ENCODE results near the gene MBLAC1.

MBLAC1 gene

GRCh38 chr7:100130608-100131453, 4.1 kb downstream of the MBLAC1 start:
- CTCF ChIA-PET: interaction anchor here (0.7 to 11.4 kb wide), 16 partner anchors 10 to 88 kb away, joined by 3 to 127 read pairs (median 4); partner anchors contain the start of genes AP4M1, LAMTOR4, MCM7 and PVRIG
- Histone ChIP-seq H3K4me1 (ENCODE audit: control extremely low read depth in 1 of 4, control insufficient read depth in 4 of 4, insufficient read depth in 4 of 4, low read length in 3 of 4) (peaks cover 0 to 24% (median 23%) of the 10 kb centered on the region in 4 experiments), H3K27ac (ENCODE audit: insufficient read depth in 1 of 2, low read depth in 1 of 2, low read length in 2 of 2, poor library complexity in 1 of 2, severe bottlenecking in 2 of 2) (no peak overlapping the region), H3K9me3 (ENCODE audit: control extremely low read depth in 1 of 5, control insufficient read depth in 4 of 5, insufficient read depth in 2 of 5, low read depth in 1 of 5, low read length in 4 of 5) (no peaks in the 10 kb centered on the region), H3K4me3 (ENCODE audit: control insufficient read depth in 1 of 7, extremely low read depth in 1 of 7, insufficient read depth in 4 of 7, low read depth in 2 of 7, low read length in 6 of 7) (peak overlapping the region in 2 of 7 experiments; percentile 4 to 59), H3K36me3 (ENCODE audit: control insufficient read depth in 4 of 4, insufficient read depth in 4 of 4, low read length in 3 of 4) (no peaks in the 10 kb centered on the region), H3K27me3 (replicated peaks in 2 of 5; ENCODE audit: control insufficient read depth in 4 of 5, insufficient read depth in 5 of 5, low read length in 4 of 5) (no peaks in the 10 kb centered on the region)
- POLR2A ChIA-PET: interaction anchor here (1.1 kb wide), 1 partner anchor 49 kb away, joined by 4 read pairs; no protein-coding TSS in a partner anchor
- DNase-seq: peak; percentile 61 to 77 (median 74)
- WGBS (ENCODE audit: insufficient coverage): 16% methylated on average over 22 of the region's 24 CpGs

- no peaks in the 10 kb centered on the region for H3K27me3 ChIP-seq (replicated peaks in 2 of 5; ENCODE audit: control insufficient read depth in 4 of 5, insufficient read depth in 5 of 5, low read length in 4 of 5)
- H3K27ac ChIP-seq (ENCODE audit: insufficient read depth in 1 of 2, low read depth in 1 of 2, low read length in 2 of 2, poor library complexity in 1 of 2, severe bottlenecking in 2 of 2): no peak overlapping the region
- H3K9me3 ChIP-seq (ENCODE audit: control extremely low read depth in 1 of 5, control insufficient read depth in 4 of 5, insufficient read depth in 2 of 5, low read depth in 1 of 5, low read length in 4 of 5): no peaks in the 10 kb centered on the region
- DNase-seq: no peak
- POLR2A ChIA-PET: interaction anchor here (0.8 to 1.0 kb wide), 3 partner anchors 51 to 85 kb away, joined by 3 to 6 read pairs (median 3); no protein-coding TSS in a partner anchor
- no peaks in the 10 kb centered on the region for H3K36me3 ChIP-seq (ENCODE audit: control insufficient read depth in 4 of 4, insufficient read depth in 4 of 4, low read length in 3 of 4)
- CTCF ChIA-PET: interaction anchor here (1.1 to 11.4 kb wide), 24 partner anchors 8 to 215 kb away, joined by 3 to 127 read pairs (median 6); partner anchors contain the start of genes AP4M1, GAL3ST4, LAMTOR4 and PVRIG
- H3K4me1 ChIP-seq (ENCODE audit: control extremely low read depth in 1 of 4, control insufficient read depth in 4 of 4, insufficient read depth in 4 of 4, low read length in 3 of 4): peaks cover 0 to 19% (median 15%) of the 10 kb centered on the region in 4 experiments
- no peak overlapping the region for H3K4me3 ChIP-seq (ENCODE audit: control insufficient read depth in 1 of 7, extremely low read depth in 1 of 7, insufficient read depth in 4 of 7, low read depth in 2 of 7, low read length in 6 of 7)
- WGBS (ENCODE audit: insufficient coverage): 62% methylated on average over 5 of the region's 7 CpGs
Measured at GRCh38 chr7:100132126-100132525, 5.4 kb downstream of the MBLAC1 start.

GRCh38 chr7:100132697-100133151, 6.0 kb downstream of the MBLAC1 start:
- Histone ChIP-seq H3K27ac (ENCODE audit: insufficient read depth in 1 of 2, low read depth in 1 of 2, low read length in 2 of 2, poor library complexity in 1 of 2, severe bottlenecking in 2 of 2) (no peak overlapping the region), H3K4me1 (ENCODE audit: control extremely low read depth in 1 of 4, control insufficient read depth in 4 of 4, insufficient read depth in 4 of 4, low read length in 3 of 4) (peaks cover 0 to 14% (median 11%) of the 10 kb centered on the region in 4 experiments), H3K27me3 (replicated peaks in 2 of 5; ENCODE audit: control insufficient read depth in 4 of 5, insufficient read depth in 5 of 5, low read length in 4 of 5) (no peaks in the 10 kb centered on the region), H3K9me3 (ENCODE audit: control extremely low read depth in 1 of 5, control insufficient read depth in 4 of 5, insufficient read depth in 2 of 5, low read depth in 1 of 5, low read length in 4 of 5) (no peaks in the 10 kb centered on the region), H3K36me3 (ENCODE audit: control insufficient read depth in 4 of 4, insufficient read depth in 4 of 4, low read length in 3 of 4) (no peaks in the 10 kb centered on the region), H3K4me3 (ENCODE audit: control insufficient read depth in 1 of 7, extremely low read depth in 1 of 7, insufficient read depth in 4 of 7, low read depth in 2 of 7, low read length in 6 of 7) (no peak overlapping the region)
- POLR2A ChIA-PET: interaction anchor here (0.8 to 1.0 kb wide), 2 partner anchors 78 to 85 kb away, joined by 3 read pairs; no protein-coding TSS in a partner anchor
- WGBS (ENCODE audit: insufficient coverage): 56% methylated on average over 2 of the region's 3 CpGs
- DNase-seq: peak; percentile 65 to 76 (median 69)
- CTCF ChIA-PET: interaction anchor here (0.6 to 11.4 kb wide), 30 partner anchors 9 to 215 kb away, joined by 3 to 127 read pairs (median 6); partner anchors contain the start of genes AP4M1, GAL3ST4, LAMTOR4 and MCM7

- Histone ChIP-seq H3K27ac (ENCODE audit: insufficient read depth in 1 of 2, low read depth in 1 of 2, low read length in 2 of 2, poor library complexity in 1 of 2, severe bottlenecking in 2 of 2) (no peak overlapping the region), H3K4me1 (ENCODE audit: control extremely low read depth in 1 of 4, control insufficient read depth in 4 of 4, insufficient read depth in 4 of 4, low read length in 3 of 4) (peaks cover 2 to 14% (median 8%) of the 10 kb centered on the region in 4 experiments), H3K9me3 (ENCODE audit: control extremely low read depth in 1 of 5, control insufficient read depth in 4 of 5, insufficient read depth in 2 of 5, low read depth in 1 of 5, low read length in 4 of 5) (no peaks in the 10 kb centered on the region), H3K27me3 (replicated peaks in 2 of 5; ENCODE audit: control insufficient read depth in 4 of 5, insufficient read depth in 5 of 5, low read length in 4 of 5) (no peaks in the 10 kb centered on the region), H3K36me3 (ENCODE audit: control insufficient read depth in 4 of 4, insufficient read depth in 4 of 4, low read length in 3 of 4) (no peaks in the 10 kb centered on the region), H3K4me3 (ENCODE audit: control insufficient read depth in 1 of 7, extremely low read depth in 1 of 7, insufficient read depth in 4 of 7, low read depth in 2 of 7, low read length in 6 of 7) (no peak overlapping the region)
- WGBS (ENCODE audit: insufficient coverage): 67% methylated on average over 4 of the region's 13 CpGs
- ChIA-PET POLR2A (interaction anchor here (0.6 kb wide), 1 partner anchor 1791 kb away, joined by 5 read pairs; no protein-coding TSS in a partner anchor), CTCF (interaction anchor here (1.3 to 11.4 kb wide), 4 partner anchors 10 to 148 kb away, joined by 3 to 127 read pairs (median 4); partner anchors contain the start of gene PVRIG)
- no peak for DNase-seq
Measured at GRCh38 chr7:100137851-100138760, 11.3 kb downstream of the MBLAC1 start.

GRCh38 chr7:100141555-100141949, 14.8 kb downstream of the MBLAC1 start:
- ChIA-PET CTCF (interaction anchor here (1.1 to 3.8 kb wide), 2 partner anchors 10 to 13 kb away, joined by 3 to 20 read pairs; no protein-coding TSS in a partner anchor), POLR2A (no interaction called here)
- no peaks in the 10 kb centered on the region for H3K36me3 ChIP-seq (ENCODE audit: control insufficient read depth in 4 of 4, insufficient read depth in 4 of 4, low read length in 3 of 4)
- H3K4me3 ChIP-seq (ENCODE audit: control insufficient read depth in 1 of 7, extremely low read depth in 1 of 7, insufficient read depth in 4 of 7, low read depth in 2 of 7, low read length in 6 of 7): no peak overlapping the region
- peaks cover 2 to 14% (median 8%) of the 10 kb centered on the region in 4 experiments for H3K4me1 ChIP-seq (ENCODE audit: control extremely low read depth in 1 of 4, control insufficient read depth in 4 of 4, insufficient read depth in 4 of 4, low read length in 3 of 4)
- 0% methylated on average over 1 of the region's 3 CpGs for WGBS (ENCODE audit: insufficient coverage)
- H3K27me3 ChIP-seq (replicated peaks in 2 of 5; ENCODE audit: control insufficient read depth in 4 of 5, insufficient read depth in 5 of 5, low read length in 4 of 5): no peaks in the 10 kb centered on the region
- DNase-seq: peak in 1 of 3 donors; percentile 27
- no peaks in the 10 kb centered on the region for H3K9me3 ChIP-seq (ENCODE audit: control extremely low read depth in 1 of 5, control insufficient read depth in 4 of 5, insufficient read depth in 2 of 5, low read depth in 1 of 5, low read length in 4 of 5)
- H3K27ac ChIP-seq (ENCODE audit: insufficient read depth in 1 of 2, low read depth in 1 of 2, low read length in 2 of 2, poor library complexity in 1 of 2, severe bottlenecking in 2 of 2): no peak overlapping the region

GRCh38 chr7:100142461-100142860, 15.7 kb downstream of the MBLAC1 start:
- no peak overlapping the region for H3K4me3 ChIP-seq (ENCODE audit: control insufficient read depth in 1 of 7, extremely low read depth in 1 of 7, insufficient read depth in 4 of 7, low read depth in 2 of 7, low read length in 6 of 7)
- H3K9me3 ChIP-seq (ENCODE audit: control extremely low read depth in 1 of 5, control insufficient read depth in 4 of 5, insufficient read depth in 2 of 5, low read depth in 1 of 5, low read length in 4 of 5): no peaks in the 10 kb centered on the region
- H3K27ac ChIP-seq (ENCODE audit: insufficient read depth in 1 of 2, low read depth in 1 of 2, low read length in 2 of 2, poor library complexity in 1 of 2, severe bottlenecking in 2 of 2): no peak overlapping the region
- CTCF ChIA-PET: interaction anchor here (3.8 kb wide), 1 partner anchor 11 kb away, joined by 20 read pairs; no protein-coding TSS in a partner anchor
- POLR2A ChIA-PET: no interaction called here
- 100% methylated on average over 3 of the region's 3 CpGs for WGBS (ENCODE audit: insufficient coverage)
- DNase-seq: no peak
- H3K27me3 ChIP-seq (replicated peaks in 2 of 5; ENCODE audit: control insufficient read depth in 4 of 5, insufficient read depth in 5 of 5, low read length in 4 of 5): no peaks in the 10 kb centered on the region
- no peaks in the 10 kb centered on the region for H3K36me3 ChIP-seq (ENCODE audit: control insufficient read depth in 4 of 4, insufficient read depth in 4 of 4, low read length in 3 of 4)
- H3K4me1 ChIP-seq (ENCODE audit: control extremely low read depth in 1 of 4, control insufficient read depth in 4 of 4, insufficient read depth in 4 of 4, low read length in 3 of 4): peaks cover 2 to 14% (median 8%) of the 10 kb centered on the region in 4 experiments

Measured in common myeloid progenitor, CD34-positive (primary cell).